BE2C (cell line): Measurements from ENCODE around the gene SOAT1.

Experiments used
- DNase-seq: peaks from one replicate; pipeline ENCODE4 v3.0.0-alpha.2; 2020
- H3K27me3 ChIP-seq: fragments of 250-450 bp; sonication (Bioruptor Pico); 2 replicates; pipeline ENCODE4 v1.5.1; 2020; ENCODE audit warnings: mild to moderate bottlenecking
- H3K36me3 ChIP-seq: fragments of 250-450 bp; sonication (Bioruptor Pico); 2 replicates; pipeline ENCODE4 v1.5.1; 2020; ENCODE audit warnings: mild to moderate bottlenecking
- H3K4me1 ChIP-seq: fragments of 250-450 bp; sonication (Bioruptor Pico); 2 replicates; pipeline ENCODE4 v1.5.1; 2020
- H3K4me3 ChIP-seq: 2 replicates; pipeline ENCODE4 v1.5.1; 2011; ENCODE audit warnings: low read depth, low read length
- H3K9me3 ChIP-seq: fragments of 250-450 bp; sonication (Bioruptor Pico); 2 replicates; pipeline ENCODE4 v1.5.1; 2020
- TF ChIP-seq, protein P1 (sequence below): IDR thresholded peaks from 2 replicates; pipeline ENCODE4 v1.5.1; 2012; ENCODE audit warnings: mild to moderate bottlenecking, low read depth, low read length

The SOAT1 gene

DNA sequence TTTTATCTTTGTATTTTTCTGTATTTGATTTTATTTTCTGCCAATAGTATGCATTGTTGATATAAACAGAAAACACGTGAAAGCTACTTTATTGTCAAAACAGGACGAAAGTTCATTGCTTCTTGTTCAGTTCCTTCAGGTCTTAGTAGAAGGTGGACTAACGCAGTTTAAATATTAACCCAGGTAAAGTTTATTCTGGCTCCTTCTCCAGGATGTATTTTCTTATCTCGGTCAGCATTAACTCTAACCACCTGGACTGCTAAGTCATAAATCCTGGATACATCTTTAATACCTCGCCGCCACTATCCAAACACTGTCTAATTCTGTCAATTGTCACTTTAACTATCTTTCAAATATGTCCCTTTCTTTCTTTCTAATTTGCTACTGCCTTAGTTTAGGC lies 5.7 kb upstream of the SOAT1 start:
- Histone ChIP-seq H3K9me3 (no peaks in the 10 kb centered on the region), H3K36me3 (no peaks in the 10 kb centered on the region), H3K4me3 (no peak overlapping the region), H3K4me1 (no peaks in the 10 kb centered on the region), H3K27me3 (no peaks in the 10 kb centered on the region)
- DNase-seq = no peak
- TF ChIP-seq, protein P1, sequence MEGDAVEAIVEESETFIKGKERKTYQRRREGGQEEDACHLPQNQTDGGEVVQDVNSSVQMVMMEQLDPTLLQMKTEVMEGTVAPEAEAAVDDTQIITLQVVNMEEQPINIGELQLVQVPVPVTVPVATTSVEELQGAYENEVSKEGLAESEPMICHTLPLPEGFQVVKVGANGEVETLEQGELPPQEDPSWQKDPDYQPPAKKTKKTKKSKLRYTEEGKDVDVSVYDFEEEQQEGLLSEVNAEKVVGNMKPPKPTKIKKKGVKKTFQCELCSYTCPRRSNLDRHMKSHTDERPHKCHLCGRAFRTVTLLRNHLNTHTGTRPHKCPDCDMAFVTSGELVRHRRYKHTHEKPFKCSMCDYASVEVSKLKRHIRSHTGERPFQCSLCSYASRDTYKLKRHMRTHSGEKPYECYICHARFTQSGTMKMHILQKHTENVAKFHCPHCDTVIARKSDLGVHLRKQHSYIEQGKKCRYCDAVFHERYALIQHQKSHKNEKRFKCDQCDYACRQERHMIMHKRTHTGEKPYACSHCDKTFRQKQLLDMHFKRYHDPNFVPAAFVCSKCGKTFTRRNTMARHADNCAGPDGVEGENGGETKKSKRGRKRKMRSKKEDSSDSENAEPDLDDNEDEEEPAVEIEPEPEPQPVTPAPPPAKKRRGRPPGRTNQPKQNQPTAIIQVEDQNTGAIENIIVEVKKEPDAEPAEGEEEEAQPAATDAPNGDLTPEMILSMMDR = no peak

DNA sequence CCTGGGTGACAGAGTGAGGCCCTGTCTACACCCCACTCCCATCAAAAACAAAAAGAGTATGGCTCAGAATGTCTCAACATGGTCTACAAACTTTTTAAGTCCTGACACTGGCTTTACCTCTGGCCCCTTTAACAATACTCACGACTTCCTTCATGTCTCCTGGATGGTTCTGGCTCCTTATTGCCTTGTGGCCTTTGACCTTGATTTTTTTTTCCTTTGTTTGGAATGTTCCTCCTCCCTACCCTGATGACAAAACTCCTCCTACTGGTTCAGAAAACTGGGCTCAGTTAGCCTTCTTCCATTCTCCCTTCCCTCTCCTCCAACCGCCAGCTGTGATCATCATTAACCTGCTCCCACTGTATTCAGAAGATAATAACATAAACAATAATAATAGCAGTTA lies 4.6 kb upstream of the SOAT1 start:
- Histone ChIP-seq H3K4me1 (no peaks in the 10 kb centered on the region), H3K27me3 (no peaks in the 10 kb centered on the region)
- DNase-seq = no peak

DNA sequence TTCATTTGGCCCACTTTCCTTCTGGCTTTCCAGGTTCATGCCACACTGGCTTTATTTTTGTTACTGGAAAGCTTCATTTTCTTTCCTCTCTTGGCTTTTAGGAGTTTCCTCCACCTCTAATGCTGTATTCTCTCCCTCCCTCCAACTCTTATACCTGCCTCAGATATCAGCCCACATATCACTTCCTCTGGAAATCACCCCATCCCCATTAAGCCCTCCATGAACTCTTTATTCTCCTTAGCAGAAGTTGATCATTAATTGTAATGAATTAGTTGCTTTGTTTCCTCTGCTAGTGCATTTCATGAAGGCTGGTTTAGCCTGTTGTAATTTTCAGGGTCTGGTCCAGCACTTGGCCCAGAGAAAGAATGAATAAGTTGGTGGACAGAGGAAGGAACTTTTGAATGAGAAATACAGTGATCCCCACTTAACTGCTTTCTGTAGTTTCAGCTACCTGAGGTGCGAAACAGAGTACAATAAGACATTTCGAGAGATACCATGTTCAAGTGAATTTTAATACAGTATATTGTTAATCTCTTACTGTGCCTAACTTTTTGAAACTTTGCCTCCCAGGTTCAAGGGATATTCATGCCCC lies 1.7 kb downstream of the SOAT1 start:
- no peak overlapping the region for H3K4me3 ChIP-seq
- no peaks in the 10 kb centered on the region for H3K36me3 ChIP-seq
- TF ChIP-seq, protein P1 = no peak
- no peaks in the 10 kb centered on the region for H3K27me3 ChIP-seq
- H3K4me1 ChIP-seq = no peaks in the 10 kb centered on the region
- no peak for DNase-seq
- H3K9me3 ChIP-seq = no peaks in the 10 kb centered on the region

More for the DNA sequence above, 4.6 kb upstream of the SOAT1 start:
- Histone ChIP-seq H3K4me3 (no peak overlapping the region), H3K36me3 (no peaks in the 10 kb centered on the region), H3K9me3 (no peaks in the 10 kb centered on the region)
- TF ChIP-seq, protein P1 = no peak

DNA sequence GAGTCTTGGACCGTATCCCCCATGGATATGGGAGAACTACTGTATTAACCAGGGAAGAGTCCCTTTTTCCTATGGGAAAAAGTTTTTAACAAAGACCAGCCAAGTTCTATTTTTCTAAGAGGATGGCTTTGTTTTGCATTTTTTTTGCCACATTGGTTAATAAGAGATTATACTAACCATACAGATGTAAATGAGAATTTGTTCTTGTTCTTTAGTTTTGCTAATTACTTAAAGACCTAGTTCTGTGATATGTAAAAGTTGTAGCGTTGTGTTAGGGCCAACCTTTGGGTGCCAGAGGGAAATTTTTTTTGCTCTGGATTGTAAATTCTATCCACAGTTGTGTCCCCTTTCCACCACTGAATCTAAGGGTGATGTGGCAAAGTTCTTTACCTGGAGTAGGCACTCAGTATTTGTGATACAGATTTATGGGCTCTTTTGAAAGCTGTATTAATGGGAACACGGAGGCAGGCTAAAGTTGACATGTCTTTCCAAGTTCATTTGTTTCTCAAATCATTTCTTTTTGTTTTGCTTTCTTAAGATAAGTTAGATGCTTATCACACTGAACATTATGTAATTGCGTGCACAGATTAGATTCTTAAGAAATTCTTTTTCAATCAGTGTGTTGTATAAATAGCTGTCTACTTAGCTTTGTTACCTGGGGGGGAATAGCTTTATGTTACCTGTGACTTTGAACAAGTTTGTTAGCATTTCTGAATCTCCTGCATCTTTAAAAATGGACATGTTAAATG lies 2.9 kb downstream of the SOAT1 start:
- Histone ChIP-seq H3K4me3 (no peak overlapping the region), H3K9me3 (no peaks in the 10 kb centered on the region), H3K36me3 (no peaks in the 10 kb centered on the region), H3K27me3 (no peaks in the 10 kb centered on the region), H3K4me1 (no peaks in the 10 kb centered on the region)
- TF ChIP-seq, protein P1 = no peak
- DNase-seq = no peak

DNA sequence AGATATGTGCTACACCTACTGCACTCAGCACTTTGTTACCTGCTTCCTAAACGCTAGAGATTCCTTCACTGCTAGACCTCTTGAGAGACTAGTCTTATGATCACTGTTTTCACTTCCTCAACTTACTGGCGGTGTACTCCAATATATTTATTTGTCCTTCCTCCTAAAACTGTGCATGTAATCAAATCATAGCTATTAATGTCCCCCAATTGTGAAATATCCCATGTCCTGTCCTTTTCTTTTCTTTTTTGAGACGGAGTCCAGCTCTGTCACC lies 3.4 kb downstream of the SOAT1 start:
- Histone ChIP-seq H3K4me1 (no peaks in the 10 kb centered on the region), H3K9me3 (no peaks in the 10 kb centered on the region), H3K4me3 (no peak overlapping the region), H3K36me3 (no peaks in the 10 kb centered on the region), H3K27me3 (no peaks in the 10 kb centered on the region)
- DNase-seq = no peak
- TF ChIP-seq, protein P1 = no peak

DNA sequence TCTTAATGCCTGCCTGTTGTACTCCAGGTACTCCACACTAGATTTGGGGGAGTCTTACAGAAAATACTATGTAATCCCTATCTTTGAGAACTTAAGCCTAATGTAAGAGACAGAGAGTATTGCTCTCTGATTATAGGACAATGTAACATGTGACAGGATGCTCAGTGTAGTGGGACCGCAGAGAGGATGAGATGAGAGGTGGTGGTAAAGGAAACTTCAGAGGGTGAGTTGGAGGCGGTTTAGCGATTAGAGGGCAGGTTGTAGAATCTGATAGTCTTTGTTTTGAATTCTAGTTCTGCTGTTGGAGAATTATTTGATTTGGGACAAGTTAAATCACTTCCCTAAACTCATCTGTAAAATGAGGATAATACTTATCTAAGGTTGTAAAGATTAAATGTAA lies 5.4 kb downstream of the SOAT1 start:
- no peaks in the 10 kb centered on the region for H3K9me3 ChIP-seq
- no peak for DNase-seq
- peaks cover 3% of the 10 kb centered on the region; the same call in 1 of the 2 replicates for H3K36me3 ChIP-seq
- no peak overlapping the region for H3K4me3 ChIP-seq
- TF ChIP-seq, protein P1 = no peak
- no peaks in the 10 kb centered on the region for H3K4me1 ChIP-seq
- H3K27me3 ChIP-seq = no peaks in the 10 kb centered on the region
